Measurements from ENCODE around the gene ZBTB32.

Gene ZBTB32

GRCh38 chr19:35731779-35732405 lies 27.5 kb downstream of the ZBTB32 start:
- no peak overlapping the region for H3K4me3 ChIP-seq (ENCODE audit: low read depth, low read length)

GRCh38 chr19:35732540-35733179 lies 28.3 kb downstream of the ZBTB32 start:
- DNase-seq (ENCODE audit: low read depth): no peak
- no peak overlapping the region for H3K4me3 ChIP-seq (ENCODE audit: low read depth, low read length)

More at GRCh38 chr19:35731779-35732405, 27.5 kb downstream of the ZBTB32 start:
- DNase-seq (ENCODE audit: low read depth): no peak

DNA sequence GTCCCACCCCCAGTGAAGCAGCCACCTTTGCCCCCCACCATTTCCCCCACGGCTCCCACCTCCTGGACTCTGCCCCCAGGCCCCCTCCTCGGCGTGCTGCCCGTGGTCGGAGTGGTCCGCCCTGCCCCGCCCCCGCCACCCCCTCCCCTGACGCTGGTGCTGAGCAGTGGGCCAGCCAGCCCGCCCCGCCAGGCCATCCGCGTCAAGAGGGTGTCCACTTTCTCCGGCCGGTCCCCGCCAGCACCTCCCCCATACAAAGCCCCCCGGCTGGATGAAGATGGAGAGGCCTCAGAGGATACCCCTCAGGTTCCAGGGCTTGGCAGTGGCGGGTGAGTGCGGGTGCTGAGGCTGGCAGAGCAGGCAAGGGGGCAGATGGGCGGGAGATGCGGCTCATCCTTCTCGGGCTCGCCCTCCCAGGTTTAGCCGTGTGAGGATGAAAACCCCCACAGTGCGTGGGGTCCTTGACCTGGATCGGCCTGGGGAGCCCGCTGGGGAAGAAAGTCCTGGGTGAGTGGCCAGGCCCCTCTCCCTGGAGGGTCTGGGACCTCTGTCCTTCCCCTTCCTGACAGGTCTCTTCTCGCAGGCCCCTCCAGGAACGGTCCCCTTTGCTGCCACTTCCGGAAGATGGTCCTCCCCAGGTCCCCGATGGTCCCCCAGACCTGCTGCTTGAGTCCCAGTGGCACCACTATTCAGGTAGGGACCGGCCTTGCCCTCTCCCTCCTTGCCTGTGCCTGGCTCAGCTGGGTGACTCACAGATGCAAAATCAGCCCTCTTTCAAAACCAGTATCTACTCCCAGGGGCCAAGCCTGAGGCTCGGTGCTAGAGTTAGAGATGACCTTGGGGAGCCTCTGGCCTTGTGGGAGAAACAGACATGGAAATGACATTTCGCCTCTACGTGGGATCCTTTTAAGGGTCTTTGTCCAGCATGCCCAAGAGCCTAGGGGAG lies 29.1 kb downstream of the ZBTB32 start:
- H3K4me3 ChIP-seq (ENCODE audit: low read depth, low read length): no peak overlapping the region
- DNase-seq (ENCODE audit: low read depth): no peak

- no peak for DNase-seq (ENCODE audit: low read depth)
- no peak overlapping the region for H3K4me3 ChIP-seq (ENCODE audit: low read depth, low read length)
Observed at GRCh38 chr19:35734273-35734672, 29.9 kb downstream of the ZBTB32 start.

- no peak for DNase-seq (ENCODE audit: low read depth)
Observed at GRCh38 chr19:35734889-35735288, 30.5 kb downstream of the ZBTB32 start.

GRCh38 chr19:35736913-35737886 lies 32.8 kb downstream of the ZBTB32 start:
- no peak overlapping the region for H3K4me3 ChIP-seq (ENCODE audit: low read depth, low read length)
- DNase-seq (ENCODE audit: low read depth): no peak

More at GRCh38 chr19:35734889-35735288, 30.5 kb downstream of the ZBTB32 start:
- H3K4me3 ChIP-seq (ENCODE audit: low read depth, low read length): no peak overlapping the region

DNA sequence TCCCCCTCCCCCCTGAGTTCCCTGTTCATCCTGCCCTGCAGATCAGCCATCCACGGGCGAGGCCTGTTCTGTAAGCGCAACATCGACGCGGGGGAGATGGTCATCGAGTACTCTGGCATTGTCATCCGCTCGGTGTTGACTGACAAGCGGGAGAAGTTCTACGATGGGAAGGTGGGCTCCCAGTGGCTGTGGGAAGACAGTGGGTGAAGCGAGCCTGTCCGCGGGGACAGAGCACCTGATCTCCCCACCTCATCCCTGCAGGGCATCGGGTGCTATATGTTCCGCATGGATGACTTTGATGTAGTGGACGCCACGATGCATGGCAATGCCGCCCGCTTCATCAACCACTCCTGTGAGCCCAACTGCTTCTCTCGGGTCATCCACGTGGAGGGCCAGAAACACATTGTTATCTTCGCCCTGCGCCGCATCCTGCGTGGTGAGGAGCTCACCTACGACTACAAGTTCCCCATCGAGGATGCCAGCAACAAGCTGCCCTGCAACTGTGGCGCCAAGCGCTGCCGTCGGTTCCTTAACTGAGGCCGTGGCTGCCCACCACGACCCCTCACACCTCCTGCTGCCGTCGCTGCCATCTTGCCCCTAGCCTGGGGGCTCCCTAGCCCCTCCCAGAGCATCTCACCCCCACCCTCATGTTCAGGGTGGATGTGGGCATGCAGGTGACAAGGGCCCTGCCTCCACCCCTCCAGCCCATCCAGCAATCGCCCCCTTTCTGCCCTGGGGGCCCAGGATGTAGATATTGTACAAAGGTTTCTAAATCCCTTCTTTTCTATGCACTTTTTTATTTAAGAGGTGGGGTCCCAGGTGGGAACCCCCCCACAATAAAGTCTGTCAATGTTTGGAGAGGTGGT lies 33.9 kb downstream of the ZBTB32 start:
- no peak overlapping the region for H3K4me3 ChIP-seq (ENCODE audit: low read depth, low read length)
- no peak for DNase-seq (ENCODE audit: low read depth)

GRCh38 chr19:35738887-35739229 lies 34.5 kb downstream of the ZBTB32 start:
- H3K4me3 ChIP-seq (ENCODE audit: low read depth, low read length): no peak overlapping the region
- no peak for DNase-seq (ENCODE audit: low read depth)

- DNase-seq (ENCODE audit: low read depth): no peak
- H3K4me3 ChIP-seq (ENCODE audit: low read depth, low read length): peak overlapping the region; percentile 64
Observed at GRCh38 chr19:35739275-35740107, 35.1 kb downstream of the ZBTB32 start.

- no peak for DNase-seq (ENCODE audit: low read depth)
- H3K4me3 ChIP-seq (ENCODE audit: low read depth, low read length): peak overlapping the region; percentile 64
Observed at GRCh38 chr19:35740108-35740422, 35.7 kb downstream of the ZBTB32 start.

DNA sequence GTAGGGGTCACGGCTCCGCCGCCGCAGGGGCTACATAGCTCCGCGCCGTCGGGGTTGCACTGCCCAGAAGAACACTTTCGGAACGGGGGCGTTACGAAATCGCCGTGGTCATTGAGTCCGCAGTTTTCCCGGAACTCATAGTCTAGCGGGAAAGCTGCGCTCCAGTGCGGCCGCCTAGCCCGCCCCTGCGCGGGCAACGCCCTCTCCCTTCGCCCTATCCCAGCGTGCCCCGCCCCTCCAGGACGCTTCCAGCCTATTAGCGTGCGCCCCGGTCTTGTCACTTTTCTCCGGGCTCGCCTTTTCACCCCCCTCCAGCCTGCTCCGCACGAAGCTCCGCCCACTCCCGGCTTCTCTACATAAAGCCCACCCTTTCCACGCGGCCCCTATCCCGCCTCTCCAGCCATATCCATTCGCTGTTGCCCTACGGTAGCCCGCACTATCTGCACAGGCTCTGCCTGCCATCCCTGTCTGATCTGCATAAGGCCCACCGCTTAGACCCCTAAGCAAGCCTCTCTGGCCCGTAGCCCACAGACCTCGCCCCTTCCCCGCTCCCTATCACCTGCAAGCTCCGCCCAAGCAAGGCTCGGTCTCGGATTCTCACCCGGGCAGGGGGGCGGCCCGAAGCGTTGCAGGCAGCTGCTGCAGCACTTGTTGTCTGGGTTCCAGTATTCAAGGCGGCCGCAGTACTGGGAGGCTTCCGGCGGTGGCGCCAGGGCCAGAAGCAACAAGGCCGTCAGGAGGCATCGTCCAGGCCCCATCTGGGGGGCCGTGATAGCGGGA lies 36.3 kb downstream of the ZBTB32 start:
- peak overlapping the region; percentile 64 for H3K4me3 ChIP-seq (ENCODE audit: low read depth, low read length)
- DNase-seq (ENCODE audit: low read depth): peak; percentile 88

- peak overlapping the region; percentile 64 for H3K4me3 ChIP-seq (ENCODE audit: low read depth, low read length)
- no peak for DNase-seq (ENCODE audit: low read depth)
Observed at GRCh38 chr19:35741203-35741515, 36.8 kb downstream of the ZBTB32 start.

DNA sequence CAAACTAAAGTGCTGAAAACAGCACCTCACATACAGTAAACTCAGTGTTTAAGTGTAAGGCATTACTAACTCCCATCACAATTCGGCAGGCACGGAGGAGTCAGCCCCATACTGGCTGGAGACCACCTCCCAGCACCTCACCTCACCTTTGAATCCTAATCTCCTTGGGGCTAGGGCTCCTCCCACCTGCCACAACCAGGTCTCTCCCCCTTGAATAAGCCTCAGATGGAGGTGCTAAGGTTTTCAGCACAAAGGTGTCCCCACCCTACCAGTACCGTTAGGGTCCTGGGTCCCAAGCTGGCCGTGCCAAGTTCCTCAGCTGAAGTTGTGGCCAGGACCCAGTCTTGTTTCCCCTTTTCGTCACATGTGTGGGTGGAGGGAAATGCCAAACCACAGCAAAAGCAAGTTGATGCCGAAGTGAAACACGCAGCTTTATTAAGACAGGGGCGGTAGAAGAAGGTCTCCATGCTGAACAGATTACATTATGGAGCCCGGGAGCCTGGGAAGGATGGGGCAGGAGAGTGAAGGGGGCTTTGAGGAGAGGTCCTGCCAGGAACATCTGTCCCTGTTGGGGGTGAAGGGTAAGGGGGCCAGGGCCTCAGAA lies 37.9 kb downstream of the ZBTB32 start, which contains the start of gene IGFLR1:
IGFLR1 (minus strand) TSS at position 332 of the 604 bp plus-strand sequence. CDS start 1,272 bp downstream, outside the sequence.
- DNase-seq (ENCODE audit: low read depth): no peak
- peak within 1 kb of the TSS; percentile 64 for H3K4me3 ChIP-seq (ENCODE audit: low read depth, low read length)

GRCh38 chr19:35743640-35744429 lies 39.5 kb downstream of the ZBTB32 start:
- no peak overlapping the region for H3K4me3 ChIP-seq (ENCODE audit: low read depth, low read length)
- DNase-seq (ENCODE audit: low read depth): no peak

DNA sequence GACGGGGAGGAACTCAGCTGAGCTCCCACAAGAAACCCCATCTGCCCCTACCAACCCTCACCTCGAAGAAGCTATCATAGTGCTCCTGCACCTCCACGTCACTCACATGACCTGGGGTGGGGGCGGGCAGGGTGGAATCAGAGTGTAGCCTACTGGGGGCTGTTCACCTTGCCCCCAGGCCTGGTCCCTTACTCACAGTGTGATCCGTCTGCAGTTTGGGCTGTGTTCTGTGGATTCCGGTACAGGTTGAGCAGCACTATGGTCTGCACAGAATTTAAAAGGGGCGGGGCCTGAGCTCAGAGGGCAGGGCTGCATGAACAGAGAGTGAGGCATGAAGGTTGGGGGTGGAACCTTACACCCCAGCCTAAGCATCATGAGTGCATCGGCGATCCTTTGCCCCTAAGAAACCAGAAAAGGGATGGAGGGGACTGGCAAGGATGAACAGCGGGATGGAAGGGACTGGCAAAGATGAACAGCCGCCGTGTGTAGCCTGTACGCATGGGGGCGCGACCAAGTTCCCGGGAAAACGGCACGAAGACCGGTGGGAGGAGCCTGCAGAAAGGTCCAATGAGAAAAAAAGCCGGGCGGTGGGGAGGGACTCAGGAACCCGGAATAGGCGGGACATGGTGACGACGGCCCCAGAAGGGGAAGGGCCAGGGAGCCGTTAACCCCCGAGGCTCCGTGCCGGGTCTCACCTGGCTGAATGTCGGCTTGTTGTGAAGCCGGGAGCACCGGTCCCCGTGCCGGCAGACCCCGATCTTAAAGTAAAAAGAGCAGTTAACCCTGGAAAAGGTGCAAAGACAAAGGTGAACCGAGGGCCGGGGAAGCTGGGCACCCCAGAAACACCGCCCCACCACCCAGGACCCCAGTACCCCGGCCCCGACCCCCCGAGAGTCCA lies 40.3 kb downstream of the ZBTB32 start:
- H3K4me3 ChIP-seq (ENCODE audit: low read depth, low read length): peak overlapping the region; percentile 89

More for the DNA sequence above, 40.3 kb downstream of the ZBTB32 start:
- DNase-seq (ENCODE audit: low read depth): peak; percentile 82

All from skeletal muscle cell (primary cell).